HG03175 (cell line): ENCODE measurements around the gene LKAAEAR1.

ENCODE experiments used
- ATAC-seq: cut with Tn5 transposase; IDR thresholded peaks from one replicate; pipeline ENCODE4 v1.9.1; 2021; ENCODE audit warnings: mild to moderate bottlenecking, moderate library complexity; ENCODE audit not compliant: unreplicated experiment

The LKAAEAR1 gene

DNA sequence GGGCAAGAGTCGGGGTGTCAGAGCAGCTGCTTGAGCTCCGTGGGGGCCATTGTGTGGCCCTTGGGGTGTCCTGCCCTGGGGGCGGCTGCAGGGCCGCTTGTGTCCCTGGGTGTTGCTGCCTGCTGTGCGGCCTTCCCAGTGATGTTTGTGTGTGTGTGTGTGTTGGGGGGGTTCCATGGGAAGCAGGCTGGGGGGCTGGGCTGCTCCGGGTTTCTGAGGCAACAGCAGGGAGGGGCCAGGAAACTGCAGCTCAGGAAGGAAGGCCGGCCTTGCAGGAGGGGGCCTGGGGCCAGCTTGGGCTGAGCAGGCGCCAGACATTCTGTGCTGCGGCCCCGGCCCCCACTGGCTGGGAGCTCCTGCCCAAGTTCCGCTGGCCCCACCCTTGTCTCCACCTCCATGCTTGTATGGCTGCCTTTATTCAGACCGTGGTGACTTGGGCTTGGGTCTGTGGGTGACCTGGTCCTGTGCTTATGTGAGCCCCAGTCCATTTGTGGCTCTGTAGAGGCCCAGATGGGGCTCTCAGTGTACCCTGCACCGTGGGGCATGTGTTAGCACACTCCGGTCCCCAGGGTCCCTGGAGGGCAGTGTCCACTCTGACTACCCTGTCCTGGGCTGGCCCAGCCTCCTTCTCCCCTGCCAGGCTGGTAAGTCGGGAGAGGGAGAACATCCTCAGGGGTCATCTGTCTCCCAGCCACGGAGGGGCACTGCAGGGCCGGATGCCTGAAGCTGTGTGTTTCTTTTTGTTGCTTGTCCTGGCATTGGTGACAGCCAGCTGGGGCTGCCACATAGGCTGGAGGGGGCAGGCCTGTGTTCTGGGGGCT lies 30.1 kb downstream of the LKAAEAR1 start:
- ATAC-seq = no peak

DNA sequence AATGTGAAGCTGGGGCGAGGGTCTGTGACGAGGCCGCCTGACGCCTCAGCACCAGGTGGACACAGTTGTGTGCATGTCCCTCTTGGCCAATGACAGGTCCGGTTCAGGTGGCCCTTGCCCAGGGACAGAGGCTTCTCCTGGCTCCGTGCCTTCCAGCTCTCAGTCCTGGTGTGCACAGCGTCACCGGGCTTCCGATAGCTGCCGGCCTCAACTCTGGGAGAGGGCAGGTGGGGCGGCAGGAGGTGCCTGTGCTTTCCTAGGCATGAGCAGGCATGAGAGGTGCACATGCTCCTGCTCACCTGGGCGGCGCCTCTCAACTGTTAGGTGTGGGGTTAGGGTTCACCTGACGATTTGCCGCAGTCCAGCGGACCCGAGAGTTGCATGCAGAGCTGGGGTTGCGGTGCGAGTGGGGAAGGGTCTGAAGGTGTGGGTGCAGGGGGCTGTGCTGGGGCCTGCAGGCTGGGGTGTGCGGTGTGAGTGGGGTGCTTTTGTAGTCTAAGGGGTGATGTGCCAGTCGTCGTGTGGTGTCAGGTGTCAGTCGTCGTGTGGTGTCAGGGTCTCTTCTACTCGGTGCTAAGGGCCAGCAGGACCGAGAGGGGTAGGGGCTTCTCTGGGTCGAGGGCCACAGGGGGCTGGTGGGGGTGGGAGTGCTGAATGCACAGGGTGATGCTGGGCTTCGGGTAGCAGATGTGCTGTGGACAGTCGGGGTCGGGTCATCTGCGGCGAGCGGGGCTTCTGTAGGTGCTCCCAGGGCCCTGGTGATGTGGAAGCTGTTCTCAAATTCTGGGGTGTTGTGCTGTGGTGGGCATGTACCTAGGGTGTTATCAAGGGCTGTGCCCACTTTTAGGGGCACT lies 31.0 kb downstream of the LKAAEAR1 start:
- no peak for ATAC-seq

DNA sequence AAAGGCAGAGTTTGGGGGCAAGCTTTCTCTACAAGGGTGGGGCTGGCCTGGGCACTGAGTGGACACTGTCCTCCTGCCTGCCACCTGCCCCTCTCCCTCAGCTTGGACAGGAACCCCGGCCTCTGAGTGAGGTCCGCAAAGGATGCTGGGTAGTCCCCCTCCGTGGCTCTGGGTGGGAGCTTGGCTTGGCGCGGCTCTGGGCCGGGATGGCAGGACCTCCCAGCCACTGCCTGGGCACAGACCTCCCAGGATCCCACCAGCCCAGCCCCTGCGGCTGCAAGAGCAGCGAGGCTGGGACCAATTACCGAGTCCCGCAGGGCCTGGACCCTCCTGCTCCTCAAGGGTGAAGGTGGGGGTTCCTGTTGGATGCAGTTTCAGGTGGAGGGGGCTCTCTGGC lies 31.9 kb downstream of the LKAAEAR1 start:
- ATAC-seq = no peak

DNA sequence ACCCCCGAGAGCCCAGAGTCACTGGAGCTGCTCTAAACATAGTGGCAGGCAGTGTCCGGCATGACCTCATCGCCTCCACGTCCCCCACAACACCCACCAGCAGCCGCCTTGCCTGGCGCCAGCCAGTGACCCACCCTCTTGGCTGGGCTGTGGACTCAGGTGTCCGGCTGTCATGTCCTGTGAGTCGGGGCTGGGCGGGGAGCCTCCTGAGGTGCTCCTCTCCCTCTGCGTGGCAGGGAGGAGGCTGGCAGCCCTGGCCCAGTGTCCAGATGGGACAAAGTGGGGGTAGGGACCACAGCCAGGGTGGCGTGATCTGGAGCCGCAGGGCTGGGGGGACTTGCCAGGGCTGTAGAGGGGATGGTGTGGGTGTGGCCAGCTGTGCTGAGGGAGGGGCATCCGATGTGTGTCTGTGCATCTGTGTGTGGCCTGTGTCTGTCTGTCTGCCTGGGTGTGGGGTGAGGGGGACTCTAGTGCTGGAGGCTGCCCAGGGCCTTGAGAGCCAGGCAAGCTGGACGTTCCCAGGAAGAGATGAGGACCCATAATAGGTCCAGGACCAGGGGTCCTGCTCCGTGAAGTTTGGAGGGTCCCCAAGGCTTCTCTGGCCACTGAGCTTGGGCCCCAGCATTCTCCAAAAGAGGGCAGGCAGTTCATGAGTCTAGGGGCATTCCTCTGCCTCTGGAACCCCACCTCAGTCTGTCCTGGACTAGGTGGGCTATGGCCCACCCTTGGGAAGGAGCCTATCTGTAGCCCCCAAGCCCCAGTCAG lies 32.5 kb downstream of the LKAAEAR1 start:
- no peak for ATAC-seq

DNA sequence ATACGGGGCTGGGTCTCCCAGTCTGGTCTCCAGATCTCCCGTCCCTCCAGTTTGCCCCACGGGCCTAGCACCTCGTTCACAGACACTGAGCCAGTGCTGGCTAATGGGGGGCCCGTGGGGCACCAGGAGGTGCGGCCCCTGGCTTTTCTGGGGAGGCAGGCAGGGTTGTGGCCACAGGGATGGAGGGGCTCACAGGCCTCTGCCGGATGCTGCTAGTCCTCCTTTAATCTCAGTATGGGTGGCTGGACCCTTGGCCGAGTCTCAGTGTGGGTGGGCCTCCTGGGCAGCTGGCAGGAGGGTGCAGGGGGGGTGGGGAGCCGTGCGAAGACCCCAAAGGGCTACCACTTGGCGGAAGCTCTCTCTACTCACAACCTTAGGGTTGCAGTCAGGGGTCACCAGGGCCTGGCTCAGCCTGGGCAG lies 33.2 kb downstream of the LKAAEAR1 start:
- no peak for ATAC-seq

DNA sequence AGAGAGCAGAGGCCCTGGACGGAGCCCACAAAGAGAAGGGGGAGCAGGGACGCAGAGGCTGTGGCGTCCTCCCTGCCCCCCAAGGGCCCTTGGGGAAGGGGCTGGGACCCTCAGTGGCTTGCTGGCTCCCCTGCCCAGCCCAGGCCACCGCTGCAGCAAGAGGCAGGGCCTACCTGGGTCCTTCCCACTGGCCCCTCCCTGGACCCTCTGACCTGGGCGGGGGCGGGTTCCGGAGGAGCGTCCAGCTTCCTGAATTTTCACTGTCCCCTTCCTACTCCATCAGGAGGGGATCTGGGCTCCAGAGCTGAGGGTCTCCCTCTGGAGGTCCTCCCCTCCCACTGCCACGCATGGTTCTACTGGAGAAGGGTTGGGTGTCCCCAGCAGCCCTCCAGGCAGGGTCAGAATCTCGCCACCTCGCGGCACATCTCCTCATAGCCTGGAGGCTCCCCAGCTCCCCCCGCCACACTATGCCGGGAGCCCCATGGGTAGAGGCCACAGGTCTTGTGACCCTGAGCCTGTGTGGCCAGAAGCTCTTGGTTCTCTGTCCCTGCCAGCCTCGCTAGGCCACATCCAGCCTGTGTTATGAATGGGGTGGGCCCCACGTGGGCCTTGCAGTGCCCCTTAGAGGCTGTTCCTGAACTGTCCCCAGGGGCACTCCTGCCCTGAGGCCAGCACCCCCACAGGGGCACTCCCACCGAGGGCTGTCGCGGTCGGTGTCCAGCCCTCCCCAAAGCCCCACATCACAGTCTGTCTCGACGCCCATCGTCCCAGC lies 33.8 kb downstream of the LKAAEAR1 start:
- ATAC-seq = no peak

DNA sequence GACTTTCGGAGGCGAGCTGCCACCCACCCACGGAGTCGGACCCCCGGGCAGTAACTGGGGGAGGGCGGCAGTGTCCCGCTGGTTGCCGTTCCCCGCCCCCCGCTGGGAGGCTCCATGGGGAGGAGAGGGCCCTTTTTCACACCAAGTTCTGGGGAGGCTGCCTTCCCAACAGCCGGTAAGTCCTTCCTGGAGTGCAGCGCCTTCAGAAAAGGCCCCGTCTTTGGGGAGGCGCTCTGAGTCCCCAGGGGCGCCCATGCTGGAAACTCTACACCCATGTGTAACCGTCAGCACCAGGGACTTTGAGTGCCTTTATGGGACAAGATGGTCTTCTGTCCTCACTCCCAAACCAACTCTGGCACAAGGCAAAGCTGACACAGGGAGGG lies 34.3 kb downstream of the LKAAEAR1 start:
- no peak for ATAC-seq

DNA sequence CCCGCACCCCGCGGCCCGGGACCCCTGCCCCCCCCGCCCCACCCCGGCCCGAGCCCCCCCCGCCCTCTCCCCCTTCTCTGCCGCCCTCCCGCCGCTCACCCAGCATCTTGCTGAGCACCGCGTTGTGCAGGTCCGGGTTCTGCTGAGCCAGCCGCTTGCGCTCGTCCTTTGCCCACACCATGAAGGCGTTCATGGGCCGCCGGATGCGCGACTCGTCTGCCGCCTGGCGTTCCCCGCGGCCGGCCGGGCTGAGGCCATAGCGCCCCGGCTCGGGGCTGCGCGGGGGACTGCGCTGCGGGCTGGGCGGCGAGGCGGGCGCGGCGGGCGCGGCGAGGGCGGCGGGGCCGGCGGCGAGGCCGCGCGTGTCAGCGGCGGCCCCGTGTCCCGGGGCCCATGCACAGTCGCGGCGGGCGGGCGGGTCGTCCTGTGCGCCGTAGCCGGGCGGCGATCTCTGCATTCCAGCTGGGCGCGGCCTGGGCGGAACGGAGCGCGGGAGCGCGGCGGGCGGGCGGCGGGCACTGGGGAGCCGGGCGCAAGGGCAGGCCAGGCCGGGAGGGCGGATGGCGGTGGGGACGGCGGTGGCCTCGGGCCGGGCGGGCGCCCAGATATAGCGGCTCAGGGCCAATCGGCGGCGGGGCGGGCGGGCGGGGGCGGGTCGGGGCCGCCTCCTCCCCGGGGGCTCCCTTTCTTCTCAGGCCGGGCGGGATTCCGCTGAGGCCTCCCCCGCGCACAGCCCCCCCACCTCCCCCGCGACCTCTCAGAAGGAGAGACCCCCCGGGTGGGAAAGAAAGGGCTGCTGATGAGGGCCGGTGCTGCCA lies 34.9 kb downstream of the LKAAEAR1 start, which contains the start of gene SOX18:
SOX18 (minus strand) TSS at position 580 of the 818 bp plus-strand sequence; CDS start at position 457, 123 bp downstream.
- ATAC-seq = no peak

DNA sequence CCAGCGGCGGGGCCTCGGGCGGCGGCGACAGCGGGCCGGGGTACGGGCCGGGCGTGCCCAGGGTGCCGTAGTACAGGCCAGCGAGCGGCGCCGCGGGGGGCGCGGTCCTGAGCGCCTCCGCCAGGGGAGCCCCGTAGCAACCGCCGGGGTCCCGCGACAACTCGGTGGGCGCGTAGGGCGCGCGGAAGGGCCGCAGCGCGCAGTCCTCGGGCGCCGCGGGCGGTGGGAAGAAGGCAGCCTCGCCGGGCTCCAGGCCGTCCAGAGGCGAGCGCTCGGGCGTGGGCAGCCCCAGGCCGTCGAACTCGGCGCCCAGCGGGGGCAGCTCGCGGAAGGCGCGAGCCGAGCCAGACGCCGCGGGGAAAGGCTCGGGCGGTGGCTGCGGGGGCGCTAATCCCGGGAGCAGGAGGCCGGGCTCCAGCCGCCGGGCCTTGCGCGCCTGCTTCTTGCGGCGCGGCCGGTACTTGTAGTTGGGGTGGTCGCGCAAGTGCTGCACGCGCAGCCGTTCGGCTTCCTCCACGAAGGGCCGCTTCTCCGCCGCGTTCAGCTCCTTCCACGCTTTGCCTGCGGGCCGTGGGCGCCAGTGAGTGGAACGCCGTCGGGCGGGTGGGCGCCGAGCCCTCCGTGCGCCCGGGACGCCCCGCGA lies 35.7 kb downstream of the LKAAEAR1 start:
- ATAC-seq = no peak

DNA sequence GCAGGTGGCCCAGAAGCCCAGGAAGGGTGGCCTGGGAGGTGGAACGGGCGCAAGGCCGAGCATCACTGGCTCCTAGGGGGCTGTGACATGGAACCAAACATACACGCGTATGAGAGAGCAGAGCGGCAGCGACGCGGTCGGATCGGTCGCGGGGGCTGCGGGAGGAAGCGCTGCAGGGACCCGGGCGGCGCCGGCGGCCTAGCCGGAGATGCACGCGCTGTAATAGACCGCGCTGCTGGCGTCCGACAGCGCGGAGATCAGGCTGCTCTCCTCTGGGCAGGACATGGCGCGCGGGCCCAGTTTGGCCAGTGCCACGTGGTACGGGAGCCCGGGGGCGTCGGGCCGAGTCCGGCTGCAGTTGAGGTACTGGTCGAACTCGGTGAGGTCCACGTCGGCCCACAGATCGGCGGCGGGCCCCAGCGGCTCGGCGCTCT lies 36.2 kb downstream of the LKAAEAR1 start:
- no peak for ATAC-seq

DNA sequence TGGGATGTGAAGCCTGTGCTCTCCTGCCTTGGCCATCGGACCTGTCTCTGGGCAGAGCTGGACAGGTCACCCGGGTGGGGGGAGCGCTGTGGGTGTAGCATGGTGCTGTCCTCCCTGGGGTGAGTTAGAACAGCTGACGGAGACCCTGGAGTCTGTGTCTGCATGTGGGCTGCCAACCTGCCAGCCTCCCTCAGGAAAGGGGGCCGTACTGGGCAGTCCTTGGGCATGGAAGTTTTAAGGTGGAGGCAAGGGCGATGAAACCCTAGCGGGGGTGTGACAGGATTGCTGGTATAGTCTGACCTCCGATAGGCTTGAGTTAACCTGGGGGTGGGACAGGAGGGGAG lies 37.2 kb downstream of the LKAAEAR1 start:
- ATAC-seq = no peak

DNA sequence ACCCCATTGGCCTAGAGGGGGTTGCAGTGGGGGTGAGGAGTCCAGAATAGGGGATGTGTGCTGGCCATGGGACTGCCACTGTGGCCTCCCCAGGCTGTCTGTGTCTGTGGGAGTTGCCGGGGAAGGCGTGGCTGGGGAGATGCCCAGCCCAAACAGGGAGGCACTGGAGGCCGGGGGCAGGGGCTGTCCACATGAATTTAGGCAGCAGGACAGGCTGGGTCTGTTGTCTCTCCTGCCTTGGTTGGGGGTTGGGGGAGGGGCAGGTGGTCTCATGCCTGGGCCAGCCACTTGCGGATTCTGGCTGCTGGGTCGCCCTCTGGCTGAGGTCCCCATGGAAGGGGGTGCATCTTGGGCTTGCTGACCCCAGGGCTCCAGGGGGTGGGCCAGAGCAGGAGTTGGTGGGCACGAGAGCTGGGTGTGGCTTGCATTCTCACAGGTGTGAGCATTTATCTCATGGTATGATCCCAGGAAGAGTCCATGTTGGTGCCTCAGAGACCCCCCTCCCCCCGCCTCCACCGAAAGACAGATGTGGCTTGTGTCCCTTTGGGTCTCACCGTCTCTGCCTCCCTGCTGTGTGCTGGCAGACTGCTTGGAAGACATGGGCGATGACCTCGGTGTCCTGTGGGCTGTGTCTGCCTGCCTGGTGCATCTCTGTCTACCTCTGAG lies 38.7 kb downstream of the LKAAEAR1 start:
- no peak for ATAC-seq

DNA sequence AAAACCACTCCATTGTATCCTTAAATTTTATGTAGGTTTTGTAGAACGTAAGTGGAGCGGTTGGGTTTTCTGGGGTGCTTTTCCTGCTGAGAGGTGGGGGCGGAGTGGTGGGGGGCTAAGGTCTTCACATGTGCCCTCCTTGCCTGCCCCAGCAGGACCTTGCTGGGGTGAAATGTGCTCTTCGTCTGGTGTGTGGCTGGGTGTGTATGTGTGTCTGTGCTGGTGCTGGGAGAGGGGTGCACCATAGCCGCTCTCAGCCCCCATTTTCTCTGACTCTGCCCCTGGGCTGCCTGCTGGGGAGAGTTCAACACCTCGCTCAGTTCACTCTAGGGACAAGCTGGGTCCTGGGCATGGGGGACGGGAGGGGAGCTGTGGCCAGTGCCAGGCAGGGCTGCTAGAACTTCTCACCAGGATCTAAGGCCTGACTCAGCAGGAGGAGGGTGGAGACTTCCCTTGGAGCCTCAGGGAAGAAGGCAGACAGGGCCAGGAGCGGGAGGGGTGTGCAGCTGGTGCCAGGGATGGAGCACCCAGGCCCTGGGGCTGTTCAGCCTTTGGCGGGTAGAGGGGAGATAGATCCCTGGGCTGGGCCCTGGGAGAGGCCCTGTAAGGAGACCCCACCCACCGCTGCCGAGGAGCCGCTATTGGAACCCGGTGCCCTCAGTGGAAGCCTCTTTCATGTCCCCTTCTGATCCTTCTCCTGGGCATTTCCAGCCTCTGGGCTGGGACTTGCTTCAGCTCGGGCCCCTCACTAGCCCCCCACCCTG lies 39.5 kb downstream of the LKAAEAR1 start:
- ATAC-seq = no peak

DNA sequence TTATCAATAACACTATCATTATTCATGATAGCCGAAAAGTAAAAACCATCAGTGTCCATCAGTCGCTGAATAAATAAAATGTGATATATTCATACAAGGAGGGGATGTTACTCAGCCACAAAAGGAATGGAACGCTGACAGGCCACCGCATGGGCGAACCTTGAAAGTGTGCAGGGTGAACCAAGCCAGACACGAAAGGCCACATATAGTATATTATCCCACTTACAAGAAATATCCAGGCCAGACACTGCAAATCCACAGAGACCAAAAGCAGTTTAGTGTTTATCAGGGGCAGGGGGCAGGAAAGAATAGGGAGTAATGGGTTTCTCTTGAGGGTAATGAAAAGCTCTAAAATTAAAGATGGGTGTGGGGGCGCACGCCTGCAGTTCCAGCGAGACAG lies 40.4 kb downstream of the LKAAEAR1 start:
- no peak for ATAC-seq

DNA sequence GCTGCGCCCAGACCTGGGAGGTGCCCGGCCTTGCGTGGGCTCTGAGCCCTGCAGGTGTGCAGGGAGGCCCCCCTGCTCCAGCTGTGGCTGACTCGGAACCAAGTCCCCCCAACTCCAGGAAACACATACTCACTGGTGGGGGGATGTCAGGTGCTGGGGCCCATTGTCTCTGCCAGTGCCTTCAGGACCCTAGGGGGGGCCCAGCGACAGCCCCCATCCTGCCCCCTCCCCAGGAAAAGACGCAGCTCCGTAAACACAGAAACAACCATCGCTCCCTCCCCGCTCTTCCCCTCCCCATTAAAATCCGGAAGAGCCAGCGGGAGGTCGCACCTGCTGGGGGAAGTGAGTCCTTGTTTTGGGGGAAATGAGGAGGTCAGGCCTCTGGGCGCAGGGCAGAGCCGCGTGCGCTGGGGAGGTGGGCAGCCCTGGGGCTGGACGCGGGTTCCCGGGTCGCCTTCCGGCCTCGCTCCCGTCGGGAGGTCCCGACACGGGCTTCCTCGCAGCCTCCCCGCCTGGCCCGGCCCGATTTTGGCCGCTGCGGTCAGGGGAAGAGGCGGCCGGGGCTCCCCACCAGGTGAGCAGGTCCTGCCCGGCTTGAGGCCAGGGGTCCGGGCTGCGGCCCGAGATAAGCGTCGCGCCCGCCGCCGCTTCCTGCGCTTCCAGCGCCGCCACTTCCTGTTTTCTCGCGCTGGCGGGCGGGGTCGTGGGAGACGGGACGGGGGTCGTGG lies 42.0 kb downstream of the LKAAEAR1 start:
- ATAC-seq = no peak

DNA sequence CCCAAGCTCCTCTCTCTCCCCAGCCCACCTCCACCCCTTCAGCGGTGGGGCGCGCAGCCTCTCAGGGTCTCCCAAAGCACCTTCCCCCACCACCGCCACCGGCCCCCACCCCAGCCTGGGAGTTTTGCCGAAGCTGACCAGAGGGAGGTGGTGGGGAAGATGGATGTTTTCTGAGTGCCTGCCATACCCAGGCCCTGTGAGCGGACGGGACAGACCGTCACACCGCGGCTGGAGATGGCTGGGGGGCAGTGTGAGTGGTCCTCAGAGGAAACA lies 42.5 kb downstream of the LKAAEAR1 start:
- no peak for ATAC-seq

DNA sequence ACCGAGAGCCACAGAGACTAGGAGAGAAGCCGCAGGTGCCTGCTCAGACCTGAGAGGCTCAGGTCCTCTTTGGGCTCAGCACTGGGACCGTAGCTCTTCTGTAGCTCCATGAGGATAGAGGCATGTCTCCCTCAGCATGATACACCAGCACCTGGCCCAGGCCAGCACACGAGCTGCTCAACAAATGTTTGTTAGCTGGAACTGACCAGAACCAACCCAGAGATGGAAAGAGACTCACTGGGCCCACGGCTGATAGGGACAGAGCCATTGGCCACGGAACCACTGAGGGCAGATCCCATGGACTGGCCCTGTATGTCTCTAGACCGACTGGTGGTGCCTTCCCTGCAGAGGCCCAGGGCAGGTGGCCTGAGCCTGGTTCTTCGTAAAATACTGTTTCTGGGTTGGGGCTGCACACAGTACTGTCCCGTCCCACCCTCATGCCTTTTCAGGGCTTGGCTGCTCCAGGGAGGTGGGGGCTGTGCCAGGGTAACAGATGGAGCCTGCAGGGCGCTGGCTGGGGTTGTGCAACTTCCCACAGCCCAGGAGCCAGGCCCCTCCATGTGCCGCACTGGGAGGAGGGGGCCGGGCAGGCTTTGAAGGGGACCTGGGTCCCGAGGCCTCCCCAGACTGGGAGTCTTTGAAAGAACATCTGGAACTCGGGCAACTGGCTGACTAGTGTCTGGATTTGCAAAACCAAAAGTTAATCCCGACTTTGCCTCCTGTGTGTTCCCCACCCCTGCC lies 43.0 kb downstream of the LKAAEAR1 start:
- no peak for ATAC-seq
